Measurements from ENCODE around the gene OR2W3. TPM values are rescaled to one million over a fixed set of nuclear protein-coding genes. Genes with fewer than 3 reads are reported as not detected.

Gene OR2W3
- total and polyA plus RNA-seq, 2 experiments from 2014 or later = 0.86 to 1.9 TPM

- Histone ChIP-seq H3K9me3 (ENCODE audit: low read depth) (no peaks in the 10 kb centered on the region), H3K27ac (peak overlapping the region; percentile 28), H3K4me1 (ENCODE audit: low read depth) (no peaks in the 10 kb centered on the region), H3K4me3 (no peak overlapping the region), H3K27me3 (no peaks in the 10 kb centered on the region), H3K36me3 (no peaks in the 10 kb centered on the region)
- no peak for TF ChIP-seq CTCF (IDR thresholded peaks at IDR 0.05; ENCODE audit: low read depth, low read length)
- peak in 1 of 2 donors; percentile 32 for DNase-seq (ENCODE audit: low read depth in 1 of 2, low spot score in 1 of 2)
Observed at GRCh38 chr1:247914941-247915662, 19.7 kb downstream of the OR2W3 start.

- H3K36me3 ChIP-seq = no peaks in the 10 kb centered on the region
- H3K9me3 ChIP-seq (ENCODE audit: low read depth) = no peaks in the 10 kb centered on the region
- H3K27me3 ChIP-seq = no peaks in the 10 kb centered on the region
- H3K4me3 ChIP-seq = no peak within 1 kb of the TSS
- no peak for TF ChIP-seq CTCF (IDR thresholded peaks at IDR 0.05; ENCODE audit: low read depth, low read length)
- DNase-seq (ENCODE audit: low read depth in 1 of 2, low spot score in 1 of 2) = no peak
- no peaks in the 10 kb centered on the region for H3K4me1 ChIP-seq (ENCODE audit: low read depth)
- H3K27ac ChIP-seq = no peak within 1 kb of the TSS
Observed at GRCh38 chr1:247919952-247920351, 24.6 kb downstream of the OR2W3 start, which contains the start of gene OR2T8. TSS of gene OR2T8 (plus strand) at chr1:247920252. CDS start at chr1:247921018, 766 bp downstream.

GRCh38 chr1:247923941-247924340 is 28.6 kb downstream of the OR2W3 start:
- no peak overlapping the region for H3K4me3 ChIP-seq
- no peaks in the 10 kb centered on the region for H3K4me1 ChIP-seq (ENCODE audit: low read depth)
- H3K27ac ChIP-seq = no peak overlapping the region
- no peaks in the 10 kb centered on the region for H3K27me3 ChIP-seq
- H3K9me3 ChIP-seq (ENCODE audit: low read depth) = no peaks in the 10 kb centered on the region
- peak in 1 of 2 donors; percentile 5 for DNase-seq (ENCODE audit: low read depth in 1 of 2, low spot score in 1 of 2)
- TF ChIP-seq CTCF (IDR thresholded peaks at IDR 0.05; ENCODE audit: low read depth, low read length) = no peak
- no peaks in the 10 kb centered on the region for H3K36me3 ChIP-seq

GRCh38 chr1:247924868-247925267 is 29.5 kb downstream of the OR2W3 start, which contains the start of gene OR2AJ1:
TSS of gene OR2AJ1 (plus strand) at chr1:247924889. CDS start at chr1:247933769, 8,880 bp downstream.
- H3K4me3 ChIP-seq = no peak within 1 kb of the TSS
- no peaks in the 10 kb centered on the region for H3K9me3 ChIP-seq (ENCODE audit: low read depth)
- no peak for TF ChIP-seq CTCF (IDR thresholded peaks at IDR 0.05; ENCODE audit: low read depth, low read length)
- DNase-seq (ENCODE audit: low read depth in 1 of 2, low spot score in 1 of 2) = peak in 1 of 2 donors; percentile 2
- no peak within 1 kb of the TSS for H3K27ac ChIP-seq
- no peaks in the 10 kb centered on the region for H3K4me1 ChIP-seq (ENCODE audit: low read depth)
- no peaks in the 10 kb centered on the region for H3K36me3 ChIP-seq
- H3K27me3 ChIP-seq = no peaks in the 10 kb centered on the region

DNA sequence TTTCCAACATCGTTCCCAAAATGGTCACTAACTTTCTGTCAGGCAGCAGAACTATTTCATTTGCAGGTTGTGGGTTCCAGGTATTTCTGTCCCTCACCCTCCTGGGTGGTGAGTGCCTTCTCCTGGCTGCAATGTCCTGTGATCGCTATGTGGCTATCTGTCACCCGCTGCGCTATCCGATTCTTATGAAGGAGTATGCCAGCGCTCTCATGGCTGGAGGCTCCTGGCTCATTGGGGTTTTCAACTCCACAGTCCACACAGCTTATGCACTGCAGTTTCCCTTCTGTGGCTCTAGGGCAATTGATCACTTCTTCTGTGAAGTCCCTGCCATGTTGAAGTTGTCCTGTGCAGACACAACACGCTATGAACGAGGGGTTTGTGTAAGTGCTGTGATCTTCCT is 38.6 kb downstream of the OR2W3 start:
- DNase-seq (ENCODE audit: low read depth in 1 of 2, low spot score in 1 of 2) = no peak
- no peak for TF ChIP-seq CTCF (IDR thresholded peaks at IDR 0.05; ENCODE audit: low read depth, low read length)
- H3K27ac ChIP-seq = no peak overlapping the region
- H3K4me3 ChIP-seq = no peak overlapping the region
- H3K27me3 ChIP-seq = no peaks in the 10 kb centered on the region
- H3K4me1 ChIP-seq (ENCODE audit: low read depth) = no peaks in the 10 kb centered on the region
- H3K9me3 ChIP-seq (ENCODE audit: low read depth) = no peaks in the 10 kb centered on the region
- no peaks in the 10 kb centered on the region for H3K36me3 ChIP-seq
